ENCODE data around the gene ADD2. TPM values are rescaled to one million over a fixed set of nuclear protein-coding genes. Genes with fewer than 3 reads are reported as not detected.

The ADD2 gene
- total and polyA plus RNA-seq, 4 donors, result 0.08 to 156 (median 0.16) TPM; not detected in 1

- no peak for TF ChIP-seq RAD21 (IDR thresholded peaks at IDR 0.05)
Observed at GRCh38 chr2:70753902-70754301, 14.1 kb downstream of the ADD2 start (continued).

- TF ChIP-seq NR2F2 (IDR thresholded peaks at IDR 0.05), result no peak
- TF ChIP-seq FOXA2 (IDR thresholded peaks at IDR 0.05), result no peak
- TF ChIP-seq REST (IDR thresholded peaks at IDR 0.05), result no peak
- TF ChIP-seq SP1 (IDR thresholded peaks at IDR 0.05), result no peak
- no peak for TF ChIP-seq FOXA1 (IDR thresholded peaks at IDR 0.05)
- no peak for TF ChIP-seq MAX (IDR thresholded peaks at IDR 0.05)
- TF ChIP-seq YY1 (IDR thresholded peaks at IDR 0.05), result no peak
- TF ChIP-seq CTCF (IDR thresholded peaks at IDR 0.05; ENCODE audit: low read depth, low read length, missing input control), result no peak
- no peak for TF ChIP-seq ZBTB33 (IDR thresholded peaks at IDR 0.05)
- no peak for TF ChIP-seq RXRA (IDR thresholded peaks at IDR 0.05)
- no peak for TF ChIP-seq HNF4G (IDR thresholded peaks at IDR 0.05)
- TF ChIP-seq JUND (IDR thresholded peaks at IDR 0.05), result no peak
- TF ChIP-seq ATF3 (IDR thresholded peaks at IDR 0.05), result no peak
- no peak for TF ChIP-seq GABPA (IDR thresholded peaks at IDR 0.05 in 1 of 2, conservative IDR thresholded peaks at IDR 0.05 in 1 of 2)
- Histone ChIP-seq H3K27ac (ENCODE audit: low read depth in 1 of 2, low read length in 2 of 2) (no peak overlapping the region), H3K4me3 (ENCODE audit: low read depth in 1 of 3, low read length in 3 of 3) (no peak overlapping the region), H3K9ac (ENCODE audit: low read depth in 1 of 2, low read length in 2 of 2) (no peak overlapping the region), H3K27me3 (ENCODE audit: control insufficient read depth in 4 of 4, insufficient read depth in 4 of 4, low read length in 3 of 4) (peaks cover 0 to 5% (median under 1%) of the 10 kb centered on the region in 4 donors), H3K4me1 (ENCODE audit: control insufficient read depth in 4 of 4, insufficient read depth in 4 of 4, low read length in 3 of 4) (no peaks in the 10 kb centered on the region), H3K9me3 (ENCODE audit: control insufficient read depth in 4 of 4, low read length in 3 of 4) (no peaks in the 10 kb centered on the region), H3K36me3 (ENCODE audit: control insufficient read depth in 4 of 4, insufficient read depth in 3 of 4, low read depth in 1 of 4, low read length in 3 of 4) (no peaks in the 10 kb centered on the region)
- DNase-seq (ENCODE audit: low spot score), result no peak
Observed at GRCh38 chr2:70753031-70753430, 15.0 kb downstream of the ADD2 start.

All from liver (tissue), 9 donors.